Measurements from ENCODE around the gene DHX29. TPM values are rescaled to one million over a fixed set of nuclear protein-coding genes. Genes with fewer than 3 reads are reported as not detected.

DHX29 gene
- total RNA-seq, 4 donors from 2014 or later = 16.5 to 32.9 (median 25.9) TPM

DNA sequence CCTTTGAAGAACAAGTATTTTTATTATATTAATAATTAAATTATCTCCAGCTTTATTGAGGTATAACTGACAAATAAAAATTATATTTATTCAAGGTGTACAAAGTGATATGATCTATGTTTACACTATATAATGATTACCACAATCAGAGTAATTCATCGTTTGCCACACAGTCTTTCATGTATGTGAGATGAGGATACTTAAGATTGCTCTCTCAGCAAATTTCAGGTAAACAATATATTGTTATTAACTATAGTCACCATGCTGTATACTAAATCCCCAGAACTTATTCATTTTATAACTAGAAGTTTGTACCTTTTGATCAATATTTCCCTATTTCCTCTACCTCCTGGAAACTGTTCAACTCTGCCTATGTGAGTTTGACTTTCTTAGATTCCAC lies 57.4 kb downstream of the DHX29 start:
- Histone ChIP-seq H3K9me3 (peaks cover 8% of the 10 kb centered on the region), H3K36me3 (peaks cover 9% of the 10 kb centered on the region), H3K4me1 (no peaks in the 10 kb centered on the region), H3K27ac (no peak overlapping the region), H3K4me3 (no peak overlapping the region), H3K27me3 (no peaks in the 10 kb centered on the region)
- TF ChIP-seq POLR2A (IDR thresholded peaks at IDR 0.05) (no peak), EP300 (IDR thresholded peaks at IDR 0.05) (no peak), CTCF (IDR thresholded peaks at IDR 0.05) (no peak), POLR2AphosphoS5 (IDR thresholded peaks at IDR 0.05) (no peak)
- no peak for DNase-seq (ENCODE audit: low spot score in 2 of 2)
- 82% methylated on average over 1 of the region's 1 CpG for WGBS

DNA sequence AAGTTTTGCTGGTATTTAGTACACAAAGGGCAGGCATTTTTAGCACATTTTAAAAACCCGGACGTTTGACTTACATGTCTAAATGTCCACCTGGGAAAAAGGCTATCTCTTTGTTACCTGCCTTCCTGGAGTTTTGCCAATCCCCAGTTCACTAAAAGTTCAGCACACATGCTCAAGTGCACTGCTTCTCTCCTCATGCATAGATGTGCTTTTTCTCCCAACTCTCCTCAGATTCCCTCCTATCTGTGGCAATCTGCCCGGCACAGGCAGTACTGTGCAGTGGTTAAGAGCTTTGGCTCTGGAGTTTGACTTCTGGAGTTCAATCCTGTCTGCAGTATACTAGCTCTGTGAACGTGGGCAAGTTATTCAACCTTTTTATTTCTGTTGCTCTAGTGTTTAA lies 65.7 kb downstream of the DHX29 start:
- H3K4me3 ChIP-seq = no peak overlapping the region
- no peak for TF ChIP-seq EP300 (IDR thresholded peaks at IDR 0.05)
- TF ChIP-seq CTCF (IDR thresholded peaks at IDR 0.05) = no peak
- no peak for TF ChIP-seq POLR2A (IDR thresholded peaks at IDR 0.05)
- TF ChIP-seq POLR2AphosphoS5 (IDR thresholded peaks at IDR 0.05) = no peak
- no peaks in the 10 kb centered on the region for H3K4me1 ChIP-seq
- 64% methylated on average over 4 of the region's 4 CpGs for WGBS
- H3K9me3 ChIP-seq = no peaks in the 10 kb centered on the region
- H3K36me3 ChIP-seq = no peaks in the 10 kb centered on the region
- H3K27ac ChIP-seq = no peak overlapping the region
- H3K27me3 ChIP-seq = peaks cover 14% of the 10 kb centered on the region
- no peak for DNase-seq (ENCODE audit: low spot score in 2 of 2)

- peaks cover 30% of the 10 kb centered on the region for H3K4me1 ChIP-seq
- H3K9me3 ChIP-seq = no peaks in the 10 kb centered on the region
- no peaks in the 10 kb centered on the region for H3K36me3 ChIP-seq
- no peak for DNase-seq (ENCODE audit: low spot score in 2 of 2)
- TF ChIP-seq EP300 (IDR thresholded peaks at IDR 0.05) = no peak
- no peak for TF ChIP-seq POLR2AphosphoS5 (IDR thresholded peaks at IDR 0.05)
- no peak for TF ChIP-seq POLR2A (IDR thresholded peaks at IDR 0.05)
- TF ChIP-seq CTCF (IDR thresholded peaks at IDR 0.05) = no peak
- H3K27ac ChIP-seq = no peak overlapping the region
- H3K27me3 ChIP-seq = peaks cover 44% of the 10 kb centered on the region
- H3K4me3 ChIP-seq = no peak overlapping the region
- WGBS = 85% methylated on average over 10 of the region's 10 CpGs
Observed at GRCh38 chr5:55236800-55237199, 70.7 kb downstream of the DHX29 start.

DNA sequence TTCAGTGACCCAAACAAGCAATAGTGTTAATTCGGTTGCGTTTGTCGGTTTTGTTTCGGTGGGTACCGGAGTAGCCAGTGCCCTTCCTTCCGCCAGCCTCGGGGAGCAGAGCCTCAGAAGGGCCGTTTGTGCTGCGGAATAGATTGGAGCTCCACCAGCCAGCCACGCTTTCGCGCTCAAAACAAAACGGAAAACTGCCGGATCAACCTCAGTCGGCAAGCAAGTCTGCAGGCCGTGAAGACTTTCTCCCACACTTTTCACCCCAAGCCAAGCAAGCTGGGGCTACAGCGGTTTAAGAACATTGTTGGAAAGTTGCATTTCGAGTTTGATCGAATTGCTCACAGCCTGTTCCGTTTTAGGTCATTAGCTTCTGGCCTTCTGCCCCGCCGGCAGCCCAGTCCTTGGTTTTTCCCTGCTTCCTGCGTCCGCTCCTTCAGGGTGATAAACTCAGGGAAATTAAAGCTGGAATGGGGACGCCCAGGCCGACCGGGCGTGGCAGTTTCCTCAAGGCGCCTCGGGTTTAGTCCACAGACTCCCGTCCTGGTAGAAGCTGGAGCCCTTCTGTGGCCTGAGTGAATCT lies 73.3 kb downstream of the DHX29 start:
- peak overlapping the region; percentile 78 for H3K4me3 ChIP-seq
- 4% methylated on average over 15 of the region's 31 CpGs for WGBS

More for the DNA sequence above, 73.3 kb downstream of the DHX29 start:
- peaks cover 63% of the 10 kb centered on the region for H3K27me3 ChIP-seq
- H3K9me3 ChIP-seq = no peaks in the 10 kb centered on the region
- H3K4me1 ChIP-seq = peaks cover 38% of the 10 kb centered on the region
- H3K27ac ChIP-seq = no peak overlapping the region
- TF ChIP-seq CTCF (IDR thresholded peaks at IDR 0.05) = no peak
- no peak for TF ChIP-seq POLR2A (IDR thresholded peaks at IDR 0.05)
- TF ChIP-seq POLR2AphosphoS5 (IDR thresholded peaks at IDR 0.05) = no peak
- no peak for TF ChIP-seq EP300 (IDR thresholded peaks at IDR 0.05)
- no peaks in the 10 kb centered on the region for H3K36me3 ChIP-seq
- DNase-seq (ENCODE audit: low spot score in 2 of 2) = no peak

Data from suprapubic skin (tissue), 4 donors.